ENCODE data around the gene NEO1.
"Not testable (repeated sequence)": the region's sequence is repeated elsewhere in the genome, so short reads cannot be mapped to it uniquely, and the experiment has no call there.

Gene NEO1

DNA sequence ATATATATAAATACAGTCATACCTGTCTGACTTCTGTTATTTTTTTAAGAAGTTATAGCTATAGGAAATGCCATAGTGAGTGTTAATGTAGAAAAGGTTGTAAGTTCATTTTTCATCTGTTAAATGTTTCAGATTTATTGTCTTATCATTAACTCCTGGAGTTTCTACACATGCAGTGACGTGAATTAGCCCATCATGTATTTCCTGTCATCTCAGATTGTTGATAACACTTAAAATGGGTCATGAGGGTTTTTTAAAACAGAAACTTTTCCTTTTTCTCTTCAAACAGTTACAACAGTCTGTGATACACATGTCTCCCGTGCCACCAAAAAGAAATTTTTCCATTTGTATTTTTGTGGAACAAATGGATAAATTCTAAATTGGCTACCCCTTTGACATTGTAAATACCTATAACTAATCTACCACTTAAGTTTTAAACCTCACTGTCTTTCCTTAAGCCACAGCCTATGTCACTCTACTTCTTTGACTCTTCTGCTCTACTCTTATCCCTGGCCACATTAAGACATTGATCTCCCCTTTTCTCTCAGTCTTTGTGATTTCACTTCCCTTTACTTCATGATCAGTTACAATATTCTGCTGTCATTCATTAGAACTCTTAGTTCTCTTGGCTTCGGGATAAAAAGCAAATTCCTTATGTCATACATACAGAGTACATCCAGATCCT lies 89.1 kb downstream of the NEO1 start:
- no peak for DNase-seq (ENCODE audit: low read depth)

- no peak for DNase-seq (ENCODE audit: low read depth)
Observed at GRCh38 chr15:73142802-73143762, 90.8 kb downstream of the NEO1 start.

- DNase-seq (ENCODE audit: low read depth): no peak
Observed at GRCh38 chr15:73143763-73144155, 91.5 kb downstream of the NEO1 start.

DNA sequence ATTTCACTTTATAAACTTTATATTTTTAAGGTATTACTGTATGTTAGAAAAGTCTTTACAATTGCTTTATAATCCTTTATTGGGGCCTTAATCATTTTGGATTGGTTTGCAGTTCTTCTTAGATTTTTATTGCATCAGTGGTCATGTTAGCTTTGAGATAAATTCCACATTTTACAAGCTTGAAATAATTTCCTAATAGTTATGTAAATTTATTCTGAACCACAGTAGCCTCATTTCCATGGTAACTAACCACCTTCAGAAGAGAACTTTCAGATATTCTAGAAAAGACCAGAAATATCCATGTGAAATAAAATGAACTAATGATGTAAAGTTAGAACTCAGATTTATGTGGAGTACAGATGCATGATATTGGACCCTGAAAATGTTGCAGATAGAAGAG lies 94.2 kb downstream of the NEO1 start:
- no peak for DNase-seq (ENCODE audit: low read depth)

- no peak for DNase-seq (ENCODE audit: low read depth)
Observed at GRCh38 chr15:73150831-73151230, 98.6 kb downstream of the NEO1 start.

DNA sequence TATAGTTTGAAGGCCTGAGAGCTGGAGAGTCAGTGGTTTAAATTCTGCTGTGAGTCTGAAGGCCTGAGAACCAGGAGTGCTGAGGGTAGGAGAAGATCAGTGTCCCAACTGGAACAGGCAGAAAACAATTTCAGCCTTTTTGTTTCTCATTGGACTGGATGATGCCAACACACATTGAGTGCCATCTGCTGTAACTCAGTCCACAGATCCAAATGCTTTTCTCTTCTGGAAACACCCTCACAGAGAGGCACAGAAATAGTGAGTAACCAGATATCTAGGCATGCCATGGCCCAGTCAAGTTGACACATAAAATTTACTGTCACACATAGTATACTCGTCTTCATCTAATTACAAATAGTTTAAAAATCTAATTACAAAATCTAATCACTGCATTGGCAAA lies 100.8 kb downstream of the NEO1 start:
- no peak for DNase-seq (ENCODE audit: low read depth)

GRCh38 chr15:73153447-73153846 lies 101.2 kb downstream of the NEO1 start:
- DNase-seq (ENCODE audit: low read depth): no peak

GRCh38 chr15:73156431-73157191 lies 104.3 kb downstream of the NEO1 start:
- DNase-seq (ENCODE audit: low read depth): no peak

DNA sequence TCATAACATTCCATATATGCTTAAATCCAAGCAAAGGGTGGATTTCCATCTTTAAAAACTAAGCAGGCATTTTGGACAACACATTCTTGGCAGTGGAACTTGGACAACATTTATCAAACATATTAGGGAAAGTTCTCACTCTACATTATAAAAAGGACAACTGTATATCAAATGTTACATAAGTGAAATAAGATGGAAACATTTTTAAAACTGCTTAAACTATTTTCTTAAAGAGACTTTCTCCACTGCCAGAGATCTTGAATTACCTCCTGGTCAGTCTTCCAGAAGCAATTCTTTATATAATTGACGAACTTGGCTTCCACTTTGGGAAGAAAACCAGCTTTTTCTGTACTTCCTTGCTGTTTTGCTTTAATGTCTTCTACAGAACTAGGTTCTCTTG lies 109.3 kb downstream of the NEO1 start:
- DNase-seq (ENCODE audit: low read depth): no peak

DNA sequence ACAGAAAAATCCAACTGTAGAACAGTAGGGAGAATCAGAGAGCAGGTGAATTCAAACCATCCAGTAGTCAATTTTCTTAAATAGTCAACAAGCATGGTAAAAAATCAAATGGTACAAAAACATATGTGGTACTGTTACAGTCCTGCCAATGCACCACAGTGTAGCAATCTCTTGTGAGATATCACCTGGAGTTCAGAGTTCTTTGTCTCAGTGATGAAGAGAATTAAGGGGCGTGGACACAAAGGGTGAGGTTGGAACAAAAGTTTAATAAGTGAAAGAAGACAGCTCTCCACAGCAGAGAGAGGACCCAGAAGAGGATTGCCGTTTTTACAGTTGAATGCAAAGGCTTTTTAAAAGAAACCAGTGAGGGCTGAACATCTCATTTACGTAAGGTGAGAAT lies 113.2 kb downstream of the NEO1 start:
- no peak for DNase-seq (ENCODE audit: low read depth)

GRCh38 chr15:73165844-73166243 lies 113.6 kb downstream of the NEO1 start:
- no peak for DNase-seq (ENCODE audit: low read depth)

- DNase-seq (ENCODE audit: low read depth): not testable (repeated sequence)
Observed at GRCh38 chr15:73166711-73167110, 114.4 kb downstream of the NEO1 start.

DNA sequence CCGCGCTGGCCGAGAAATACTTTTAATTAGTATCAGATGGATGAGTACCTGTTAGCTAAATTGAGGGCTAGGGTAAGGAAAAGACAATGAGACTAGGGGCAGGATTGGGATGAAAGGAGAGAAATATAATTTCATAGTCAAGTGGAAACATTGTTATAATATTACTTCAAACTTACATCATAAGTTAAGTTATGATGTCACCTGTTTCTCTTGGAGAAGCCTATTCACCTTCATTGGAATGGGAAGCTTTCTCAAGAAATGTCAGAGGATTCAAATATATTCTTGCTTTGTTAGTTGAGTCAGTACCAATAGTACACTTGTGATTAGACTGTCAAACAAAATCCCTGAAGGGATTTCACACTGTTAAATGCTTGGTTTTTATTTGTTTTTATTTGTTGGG lies 116.2 kb downstream of the NEO1 start:
- DNase-seq (ENCODE audit: low read depth): no peak

DNA sequence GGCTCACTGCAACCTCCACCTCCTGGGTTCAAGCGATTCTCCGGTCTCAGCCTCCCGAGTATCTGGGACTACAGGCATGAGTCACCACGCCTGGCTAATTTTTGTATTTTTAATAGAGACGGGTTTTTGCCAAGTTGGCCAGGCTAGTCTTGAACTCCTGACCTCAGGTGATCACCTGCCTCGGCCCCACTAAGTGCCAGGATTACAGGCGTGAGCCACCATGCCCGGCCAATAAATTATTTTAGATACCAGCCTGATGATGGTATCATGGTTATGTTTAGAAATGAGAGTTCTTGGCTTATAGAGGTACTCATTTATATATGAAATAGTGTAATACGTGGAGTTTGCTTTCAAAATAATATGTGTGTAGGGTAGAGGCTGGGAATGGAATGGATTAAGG lies 119.4 kb downstream of the NEO1 start:
- DNase-seq (ENCODE audit: low read depth): no peak

GRCh38 chr15:73172508-73172907 lies 120.2 kb downstream of the NEO1 start:
- DNase-seq (ENCODE audit: low read depth): no peak

- no peak for DNase-seq (ENCODE audit: low read depth)
Observed at GRCh38 chr15:73174171-73174570, 121.9 kb downstream of the NEO1 start.

DNA sequence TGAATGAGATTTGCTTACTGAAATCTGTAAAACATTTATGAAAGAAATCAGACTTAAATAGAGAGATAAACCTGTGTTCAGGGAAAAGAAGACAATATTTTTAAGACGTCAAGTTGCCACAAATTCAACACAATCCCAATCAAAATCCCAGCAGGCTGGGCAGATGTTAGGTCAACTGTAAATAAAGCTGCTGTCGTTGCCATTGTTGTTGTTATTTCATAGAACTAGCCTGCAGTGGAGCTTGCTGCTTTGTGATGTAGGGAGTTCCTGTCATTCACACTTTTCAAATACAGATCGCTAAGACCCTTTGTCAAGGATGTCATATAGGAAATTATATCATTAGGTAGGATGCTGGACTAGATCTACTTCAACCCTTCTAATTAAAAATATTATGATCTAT lies 123.1 kb downstream of the NEO1 start:
- no peak for DNase-seq (ENCODE audit: low read depth)

- DNase-seq (ENCODE audit: low read depth): no peak
Observed at GRCh38 chr15:73176598-73176997, 124.3 kb downstream of the NEO1 start.

- DNase-seq (ENCODE audit: low read depth): no peak
Observed at GRCh38 chr15:73183071-73183470, 130.8 kb downstream of the NEO1 start.

DNA sequence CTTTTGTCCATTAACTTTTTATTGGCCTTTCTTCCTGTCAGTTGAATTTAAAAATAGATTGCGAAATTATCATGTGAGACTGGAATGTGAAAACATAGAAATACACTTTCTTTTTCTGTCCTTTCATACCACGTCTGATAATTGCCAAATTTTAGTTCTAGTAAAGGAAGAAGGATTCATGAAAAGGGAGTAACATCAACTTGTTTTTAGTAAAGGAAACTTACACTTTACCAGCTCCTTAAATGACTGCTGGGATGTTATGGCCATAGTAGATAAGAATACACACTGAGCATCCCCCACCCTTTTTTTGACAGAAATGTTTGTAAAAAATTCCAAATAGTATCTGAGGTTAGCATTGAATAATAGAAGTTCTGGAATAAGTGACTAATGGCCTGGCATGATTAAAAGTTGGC lies 137.9 kb downstream of the NEO1 start:
- no peak for DNase-seq (ENCODE audit: low read depth)

DNA sequence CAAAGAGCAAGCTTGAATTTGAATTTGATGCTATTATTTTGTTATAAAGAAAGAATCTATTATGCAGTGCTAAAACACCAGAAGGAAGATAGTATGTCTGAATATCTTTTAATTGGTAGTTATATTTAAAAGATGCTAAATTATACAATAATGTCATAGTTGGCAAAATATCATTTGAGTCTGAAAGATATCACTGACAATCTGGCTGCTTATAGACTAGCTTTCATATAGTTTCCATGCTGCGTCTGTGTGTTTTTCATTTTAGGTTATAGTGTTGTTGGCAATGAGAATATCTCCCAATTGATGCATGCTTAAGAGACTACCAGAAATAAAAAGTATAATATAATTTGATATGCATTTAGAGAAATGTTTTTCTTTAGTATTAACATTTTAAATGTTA lies 142.9 kb downstream of the NEO1 start:
- DNase-seq (ENCODE audit: low read depth): no peak

- no peak for DNase-seq (ENCODE audit: low read depth)
Observed at GRCh38 chr15:73196113-73196512, 143.8 kb downstream of the NEO1 start.

DNA sequence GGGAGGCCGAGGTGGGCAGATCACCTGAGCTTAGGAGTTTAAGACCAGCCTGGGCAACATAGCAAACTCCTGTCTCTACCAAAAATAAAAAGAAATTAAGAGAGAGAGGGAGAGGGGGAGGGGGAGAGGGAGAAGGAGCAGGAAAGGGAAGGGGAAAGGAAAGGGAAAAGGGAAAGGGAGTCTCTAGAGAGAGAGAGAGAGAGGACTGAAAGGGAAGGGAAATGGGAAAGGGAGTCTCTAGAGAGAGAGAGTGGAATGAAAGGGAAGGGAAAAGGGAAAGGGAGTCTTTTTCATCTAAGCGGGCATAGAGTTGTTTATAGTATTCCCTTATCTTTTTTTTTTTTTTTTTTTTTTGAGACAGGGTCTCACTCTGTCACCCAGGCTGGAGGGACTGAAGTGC lies 148.1 kb downstream of the NEO1 start:
- DNase-seq (ENCODE audit: low read depth): no peak

Data from HS-5 (cell line).